Measurements from ENCODE around the gene CAPZA1. TPM values are rescaled to one million over a fixed set of nuclear protein-coding genes. Genes with fewer than 3 reads are reported as not detected.

The CAPZA1 gene
- total RNA-seq, 1 donor from 2014 or later, result 149 TPM

DNA sequence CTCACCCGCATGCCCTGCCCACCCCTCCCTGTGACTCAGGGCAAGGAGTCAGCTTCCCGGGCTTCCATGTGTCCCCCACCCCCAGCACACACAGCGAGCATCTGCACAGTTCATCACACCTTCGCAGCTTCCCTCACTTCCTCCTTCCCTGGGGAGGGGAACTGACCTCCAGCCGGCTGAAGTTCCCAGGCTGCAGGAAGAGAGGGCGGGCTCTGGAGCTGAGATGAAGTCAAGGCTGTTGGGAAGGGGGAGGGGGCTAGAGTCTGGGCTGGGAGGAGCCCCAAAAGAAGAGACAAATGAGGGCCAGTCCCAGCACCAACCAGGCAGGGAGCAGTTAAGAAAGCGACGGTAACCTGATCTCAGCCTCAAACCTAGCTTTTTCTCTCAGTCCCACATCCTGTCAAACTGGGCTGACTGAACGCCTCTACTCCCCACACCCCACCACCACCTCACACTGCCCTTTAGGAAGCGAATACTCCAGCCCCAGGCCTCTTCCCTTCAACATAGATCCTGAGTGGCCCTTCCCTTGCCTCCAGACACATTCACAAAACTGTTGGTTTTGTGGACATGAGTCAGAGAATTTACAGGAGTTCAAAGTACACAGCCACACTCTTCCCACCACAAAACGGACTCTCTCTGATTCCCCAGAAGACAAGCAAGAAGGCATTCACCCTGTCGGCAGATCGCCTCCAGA, 85.4 kb downstream of the CAPZA1 start:
- H3K27me3 Mint-ChIP-seq (ENCODE audit: unreplicated experiment), result peaks cover 12% of the 10 kb centered on the region
- peaks cover 7% of the 10 kb centered on the region for H3K36me3 Mint-ChIP-seq (ENCODE audit: unreplicated experiment)
- H3K4me3 Mint-ChIP-seq (ENCODE audit: unreplicated experiment), result peak overlapping the region; percentile 98
- peaks cover 15% of the 10 kb centered on the region for H3K9me3 Mint-ChIP-seq (ENCODE audit: unreplicated experiment)
- DNase-seq, result peak; percentile 69
- peak overlapping the region; percentile 53 for H3K27ac Mint-ChIP-seq (ENCODE audit: unreplicated experiment)
- TF ChIP-seq, protein P1, sequence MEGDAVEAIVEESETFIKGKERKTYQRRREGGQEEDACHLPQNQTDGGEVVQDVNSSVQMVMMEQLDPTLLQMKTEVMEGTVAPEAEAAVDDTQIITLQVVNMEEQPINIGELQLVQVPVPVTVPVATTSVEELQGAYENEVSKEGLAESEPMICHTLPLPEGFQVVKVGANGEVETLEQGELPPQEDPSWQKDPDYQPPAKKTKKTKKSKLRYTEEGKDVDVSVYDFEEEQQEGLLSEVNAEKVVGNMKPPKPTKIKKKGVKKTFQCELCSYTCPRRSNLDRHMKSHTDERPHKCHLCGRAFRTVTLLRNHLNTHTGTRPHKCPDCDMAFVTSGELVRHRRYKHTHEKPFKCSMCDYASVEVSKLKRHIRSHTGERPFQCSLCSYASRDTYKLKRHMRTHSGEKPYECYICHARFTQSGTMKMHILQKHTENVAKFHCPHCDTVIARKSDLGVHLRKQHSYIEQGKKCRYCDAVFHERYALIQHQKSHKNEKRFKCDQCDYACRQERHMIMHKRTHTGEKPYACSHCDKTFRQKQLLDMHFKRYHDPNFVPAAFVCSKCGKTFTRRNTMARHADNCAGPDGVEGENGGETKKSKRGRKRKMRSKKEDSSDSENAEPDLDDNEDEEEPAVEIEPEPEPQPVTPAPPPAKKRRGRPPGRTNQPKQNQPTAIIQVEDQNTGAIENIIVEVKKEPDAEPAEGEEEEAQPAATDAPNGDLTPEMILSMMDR (IDR thresholded peaks at IDR 0.05; ENCODE audit: partially characterized antibody, unreplicated experiment), result no peak
- H3K4me1 Mint-ChIP-seq (ENCODE audit: low read depth, unreplicated experiment), result peaks cover 28% of the 10 kb centered on the region

- H3K36me3 Mint-ChIP-seq (ENCODE audit: unreplicated experiment), result peaks cover 6% of the 10 kb centered on the region
- H3K27me3 Mint-ChIP-seq (ENCODE audit: unreplicated experiment), result peaks cover 14% of the 10 kb centered on the region
- H3K9me3 Mint-ChIP-seq (ENCODE audit: unreplicated experiment), result peaks cover 15% of the 10 kb centered on the region
- H3K4me1 Mint-ChIP-seq (ENCODE audit: low read depth, unreplicated experiment), result peaks cover 23% of the 10 kb centered on the region
- H3K4me3 Mint-ChIP-seq (ENCODE audit: unreplicated experiment), result peak within 1 kb of the TSS; percentile 98
- peak within 1 kb of the TSS; percentile 83 for H3K27ac Mint-ChIP-seq (ENCODE audit: unreplicated experiment)
- DNase-seq, result peak; percentile 67
- TF ChIP-seq, protein P1 (IDR thresholded peaks at IDR 0.05; ENCODE audit: partially characterized antibody, unreplicated experiment), result no peak
These were observed 87.0 kb downstream of the CAPZA1 start, which contains the start of gene RHOC for GRCh38 chr1:112706505-112707220. RHOC (minus strand) TSS chr1:112707127; CDS start chr1:112703799, 3,328 bp downstream.

DNA sequence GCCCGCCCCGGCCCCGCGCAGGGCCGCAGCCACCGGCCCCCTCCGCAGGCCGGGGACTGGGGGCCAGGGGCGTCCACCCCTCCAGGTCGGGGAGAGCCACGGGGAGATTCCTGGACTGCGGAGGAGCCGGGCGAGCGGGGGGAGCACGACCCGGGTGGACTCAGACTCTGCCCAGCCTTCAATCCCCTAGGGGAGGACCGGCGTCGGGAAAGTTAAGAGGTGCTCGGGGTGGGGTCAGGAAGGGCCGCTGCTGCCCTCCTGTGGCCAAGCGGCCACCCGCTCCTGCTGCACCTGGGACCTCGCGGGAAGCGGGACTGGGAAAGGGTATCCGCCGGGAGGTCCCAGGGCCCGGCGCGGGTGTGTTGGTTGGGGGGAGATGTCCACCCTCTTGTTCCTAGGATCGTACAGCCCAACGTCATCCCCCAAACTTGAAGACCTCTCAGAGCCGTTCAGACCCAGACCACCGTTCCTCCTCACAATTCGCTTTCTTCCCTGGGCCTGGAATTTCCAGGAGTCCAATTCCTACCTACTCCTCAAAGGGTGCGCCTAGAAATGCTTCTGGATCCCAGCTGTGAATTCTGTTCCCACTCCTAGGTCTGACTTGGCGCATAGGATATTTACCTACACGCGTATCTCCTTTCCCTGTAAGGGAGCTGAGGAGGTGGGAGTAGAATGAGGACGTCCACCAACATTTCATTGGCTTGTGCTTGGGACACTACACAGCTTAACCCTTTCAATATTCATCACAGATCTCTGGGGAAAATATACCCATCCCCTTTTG, 87.8 kb downstream of the CAPZA1 start:
- H3K27me3 Mint-ChIP-seq (ENCODE audit: unreplicated experiment), result peaks cover 9% of the 10 kb centered on the region
- peak overlapping the region; percentile 87 for H3K4me3 Mint-ChIP-seq (ENCODE audit: unreplicated experiment)
- peaks cover 19% of the 10 kb centered on the region for H3K9me3 Mint-ChIP-seq (ENCODE audit: unreplicated experiment)
- peak; percentile 91 for DNase-seq
- no peak overlapping the region for H3K27ac Mint-ChIP-seq (ENCODE audit: unreplicated experiment)
- peaks cover 17% of the 10 kb centered on the region for H3K4me1 Mint-ChIP-seq (ENCODE audit: low read depth, unreplicated experiment)
- no peaks in the 10 kb centered on the region for H3K36me3 Mint-ChIP-seq (ENCODE audit: unreplicated experiment)
- TF ChIP-seq, protein P1 (IDR thresholded peaks at IDR 0.05; ENCODE audit: partially characterized antibody, unreplicated experiment), result peak; percentile 71

DNA sequence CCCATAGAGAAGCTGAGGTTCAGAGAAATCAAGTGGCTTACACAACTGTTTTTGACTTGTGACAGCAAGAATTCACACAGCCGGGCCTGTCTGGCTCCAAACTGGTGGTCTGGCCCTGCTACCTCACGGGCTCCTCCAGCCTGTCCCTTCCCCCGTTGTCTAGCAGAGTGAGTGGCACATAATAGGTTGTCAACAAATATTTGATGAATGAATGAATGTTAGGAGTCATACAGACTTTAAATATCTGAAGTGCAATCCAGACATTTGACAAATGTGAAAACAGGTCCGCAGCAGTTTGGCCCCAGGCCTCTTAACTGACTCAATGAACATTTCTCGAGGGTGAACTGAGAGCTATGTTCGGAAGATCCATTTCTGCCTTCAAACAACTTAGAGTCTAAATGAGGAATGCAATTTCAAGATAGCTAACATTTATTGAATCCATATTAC, 88.4 kb downstream of the CAPZA1 start:
- TF ChIP-seq, protein P1 (IDR thresholded peaks at IDR 0.05; ENCODE audit: partially characterized antibody, unreplicated experiment), result no peak
- H3K4me1 Mint-ChIP-seq (ENCODE audit: low read depth, unreplicated experiment), result peaks cover 15% of the 10 kb centered on the region
- peak overlapping the region; percentile 25 for H3K27ac Mint-ChIP-seq (ENCODE audit: unreplicated experiment)
- no peak for DNase-seq
- H3K36me3 Mint-ChIP-seq (ENCODE audit: unreplicated experiment), result no peaks in the 10 kb centered on the region
- peaks cover 12% of the 10 kb centered on the region for H3K27me3 Mint-ChIP-seq (ENCODE audit: unreplicated experiment)
- H3K4me3 Mint-ChIP-seq (ENCODE audit: unreplicated experiment), result peak overlapping the region; percentile 87
- H3K9me3 Mint-ChIP-seq (ENCODE audit: unreplicated experiment), result peaks cover 18% of the 10 kb centered on the region
